ENCODE data around the gene EHMT1.

The EHMT1 gene

GRCh38 chr9:137619240-137620047 is 639 bp downstream of the EHMT1 start:
- TF ChIP-seq FOXM1 (IDR thresholded peaks at IDR 0.05; ENCODE audit: borderline replicate concordance, low read depth) (no peak), TAF1 (IDR thresholded peaks at IDR 0.05; ENCODE audit: low read depth) (0 out of 2 replicates have a peak, but pooled peaks have one; percentile 34)

GRCh38 chr9:137620048-137620405 is 1.2 kb downstream of the EHMT1 start:
- TF ChIP-seq REST (IDR thresholded peaks at IDR 0.05; ENCODE audit: low read depth) (no peak), EP300 (IDR thresholded peaks at IDR 0.05; ENCODE audit: borderline replicate concordance) (no peak), RAD21 (IDR thresholded peaks at IDR 0.05; ENCODE audit: low read depth) (no peak), CREB1 (IDR thresholded peaks at IDR 0.05; ENCODE audit: low read depth) (no peak), CEBPB (IDR thresholded peaks at IDR 0.05) (no peak), MAX (IDR thresholded peaks at IDR 0.05) (no peak)

GRCh38 chr9:137620581-137620980 is 1.8 kb downstream of the EHMT1 start:
- no peak for TF ChIP-seq TAF1 (IDR thresholded peaks at IDR 0.05; ENCODE audit: low read depth)

- no peak for TF ChIP-seq TAF1 (IDR thresholded peaks at IDR 0.05; ENCODE audit: low read depth)
- TF ChIP-seq CREB1 (IDR thresholded peaks at IDR 0.05; ENCODE audit: low read depth), result no peak
- TF ChIP-seq NFIC (IDR thresholded peaks at IDR 0.05), result no peak
- TF ChIP-seq TEAD4 (IDR thresholded peaks at IDR 0.05), result no peak
- no peak for TF ChIP-seq FOXM1 (IDR thresholded peaks at IDR 0.05; ENCODE audit: borderline replicate concordance, low read depth)
- TF ChIP-seq TCF12 (IDR thresholded peaks at IDR 0.05; ENCODE audit: low read depth), result no peak
- no peak for TF ChIP-seq RAD21 (IDR thresholded peaks at IDR 0.05; ENCODE audit: low read depth)
- TF ChIP-seq REST (IDR thresholded peaks at IDR 0.05; ENCODE audit: low read depth), result no peak
- TF ChIP-seq YY1 (IDR thresholded peaks at IDR 0.05; ENCODE audit: low read depth), result no peak
- no peak for TF ChIP-seq EGR1 (IDR thresholded peaks at IDR 0.05)
- no peak for TF ChIP-seq ZBTB7A (IDR thresholded peaks at IDR 0.05; ENCODE audit: low read depth)
- TF ChIP-seq, protein P1, sequence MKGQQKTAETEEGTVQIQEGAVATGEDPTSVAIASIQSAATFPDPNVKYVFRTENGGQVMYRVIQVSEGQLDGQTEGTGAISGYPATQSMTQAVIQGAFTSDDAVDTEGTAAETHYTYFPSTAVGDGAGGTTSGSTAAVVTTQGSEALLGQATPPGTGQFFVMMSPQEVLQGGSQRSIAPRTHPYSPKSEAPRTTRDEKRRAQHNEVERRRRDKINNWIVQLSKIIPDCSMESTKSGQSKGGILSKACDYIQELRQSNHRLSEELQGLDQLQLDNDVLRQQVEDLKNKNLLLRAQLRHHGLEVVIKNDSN (IDR thresholded peaks at IDR 0.05), result no peak
- TF ChIP-seq MAX (IDR thresholded peaks at IDR 0.05), result no peak
- TF ChIP-seq CEBPB (IDR thresholded peaks at IDR 0.05), result no peak
- no peak for TF ChIP-seq EP300 (IDR thresholded peaks at IDR 0.05; ENCODE audit: borderline replicate concordance)
These were observed 2.4 kb downstream of the EHMT1 start for GRCh38 chr9:137621131-137621757.

GRCh38 chr9:137626464-137626863 is 7.7 kb downstream of the EHMT1 start:
- no peak for TF ChIP-seq TAF1 (IDR thresholded peaks at IDR 0.05; ENCODE audit: low read depth)
- no peak for TF ChIP-seq NFIC (IDR thresholded peaks at IDR 0.05)
- no peak for TF ChIP-seq TEAD4 (IDR thresholded peaks at IDR 0.05)
- TF ChIP-seq EP300 (IDR thresholded peaks at IDR 0.05; ENCODE audit: borderline replicate concordance), result no peak
- TF ChIP-seq EGR1 (IDR thresholded peaks at IDR 0.05), result no peak
- TF ChIP-seq ZBTB7A (IDR thresholded peaks at IDR 0.05; ENCODE audit: low read depth), result no peak
- TF ChIP-seq MAX (IDR thresholded peaks at IDR 0.05), result no peak
- TF ChIP-seq YY1 (IDR thresholded peaks at IDR 0.05; ENCODE audit: low read depth), result no peak
- TF ChIP-seq RAD21 (IDR thresholded peaks at IDR 0.05; ENCODE audit: low read depth), result no peak
- TF ChIP-seq, protein P1 (IDR thresholded peaks at IDR 0.05), result no peak
- TF ChIP-seq CREB1 (IDR thresholded peaks at IDR 0.05; ENCODE audit: low read depth), result no peak
- no peak for TF ChIP-seq REST (IDR thresholded peaks at IDR 0.05; ENCODE audit: low read depth)
- TF ChIP-seq CEBPB (IDR thresholded peaks at IDR 0.05), result no peak
- no peak for TF ChIP-seq FOXM1 (IDR thresholded peaks at IDR 0.05; ENCODE audit: borderline replicate concordance, low read depth)
- TF ChIP-seq TCF12 (IDR thresholded peaks at IDR 0.05; ENCODE audit: low read depth), result no peak
